Endometrial microvascular endothelial cells (primary cell): ENCODE measurements around the gene ZNF627. TPM values are rescaled to one million over a fixed set of nuclear protein-coding genes. Genes with fewer than 3 reads are reported as not detected.
"Not testable (repeated sequence)": the region's sequence is repeated elsewhere in the genome, so short reads cannot be mapped to it uniquely, and the experiment has no call there.

Experiments
- in situ Hi-C: cut with HindIII; loops from 2 replicates; pipeline ENCODE4 v1.10.0; 2017; ENCODE audit warnings: low sequenced_read_pairs, low pct_unique_long_range_greater_than_20kb; ENCODE audit errors: inconsistent ontology term
- total RNA-seq: library from RNA; depleted of rRNA; stranded (reverse); fragments of >200 nt; gene quantifications from one replicate; pipeline ENCODE4 v1.2.3, GENCODE V29; 2015; ENCODE audit errors: inconsistent ontology term

ZNF627 gene
- total RNA-seq, 1 donor from 2014 or later = 8.2 TPM

DNA sequence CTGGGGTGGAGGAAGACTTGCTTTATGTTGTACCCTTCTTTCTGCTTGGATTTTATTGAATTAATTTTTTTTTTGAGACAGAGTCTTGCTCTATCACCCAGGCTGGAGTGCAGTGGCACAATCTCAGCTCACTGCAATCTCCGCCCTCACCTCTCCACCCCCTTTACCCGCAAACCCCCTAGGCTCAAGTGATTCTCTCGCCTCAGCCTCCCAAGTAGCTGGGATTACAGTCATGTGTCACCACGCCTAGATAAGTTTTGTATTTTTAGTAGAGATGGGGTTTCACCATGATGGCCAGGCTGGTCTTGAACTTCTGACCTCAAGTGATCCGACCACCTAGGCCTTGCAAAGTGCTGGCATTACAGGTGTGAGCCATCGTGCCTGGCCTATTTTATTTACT is 23.9 kb upstream of the ZNF627 start:
- in situ Hi-C loops = not testable (repeated sequence)

DNA sequence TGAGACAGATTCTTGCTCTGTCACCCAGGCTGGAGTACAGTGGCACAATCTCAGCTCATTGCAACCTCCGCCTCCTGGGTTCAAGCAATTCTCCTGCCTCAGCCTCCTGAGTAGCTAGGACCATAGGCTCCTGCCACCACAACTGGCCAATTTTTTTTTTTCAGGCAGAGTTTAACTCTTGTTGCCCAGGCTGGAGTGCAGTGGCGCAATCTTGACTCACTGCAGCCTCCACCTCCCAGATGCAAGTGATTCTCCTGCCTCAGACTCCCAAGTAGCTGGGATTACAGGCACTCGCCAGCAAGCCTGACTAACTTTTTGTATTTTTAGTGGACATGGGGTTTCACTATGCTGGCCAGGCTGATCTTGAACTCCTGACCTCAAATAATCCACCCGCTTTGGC is 23.5 kb upstream of the ZNF627 start:
- in situ Hi-C loops = not testable (repeated sequence)

DNA sequence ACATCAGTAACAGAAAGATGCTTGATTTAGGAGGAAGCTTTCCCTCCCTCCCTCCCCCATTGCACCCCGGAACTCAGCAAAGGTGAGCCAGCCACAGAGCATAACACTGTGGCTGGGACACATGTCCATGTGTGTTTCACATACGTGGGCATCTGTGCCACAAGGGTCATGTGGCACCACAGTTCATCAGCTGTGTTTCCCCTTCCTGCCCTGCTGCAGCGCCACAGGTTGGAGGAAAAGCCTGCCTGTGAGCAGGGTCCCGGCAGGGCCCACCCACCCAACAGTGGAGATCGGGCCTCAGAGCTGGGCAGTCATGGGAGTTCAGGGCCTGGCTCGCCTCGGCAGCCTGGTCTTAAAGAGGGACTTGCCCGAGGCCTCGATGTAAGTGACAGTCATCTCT is 22.6 kb upstream of the ZNF627 start:
- in situ Hi-C loops = no loop called here

DNA sequence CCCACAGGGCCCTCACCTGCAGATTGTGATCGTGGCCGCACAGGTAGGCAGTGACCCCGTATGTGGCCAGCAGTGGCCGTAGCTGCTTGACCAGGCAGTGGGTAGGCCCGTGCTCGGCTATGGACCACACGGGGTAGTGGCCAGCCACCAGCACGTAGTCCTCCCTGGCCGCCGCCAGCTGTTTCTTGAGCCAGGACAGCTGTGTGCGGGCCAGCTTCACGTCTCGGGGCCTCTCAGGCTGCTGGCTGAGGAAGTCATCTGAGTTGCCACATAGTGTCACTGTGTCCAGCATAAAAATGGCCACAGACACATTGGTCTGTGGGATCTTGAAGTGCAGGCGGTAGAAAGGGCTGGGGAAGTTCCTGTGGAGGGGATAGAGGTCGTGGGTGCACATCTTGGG is 21.1 kb upstream of the ZNF627 start:
- in situ Hi-C loops = no loop called here

DNA sequence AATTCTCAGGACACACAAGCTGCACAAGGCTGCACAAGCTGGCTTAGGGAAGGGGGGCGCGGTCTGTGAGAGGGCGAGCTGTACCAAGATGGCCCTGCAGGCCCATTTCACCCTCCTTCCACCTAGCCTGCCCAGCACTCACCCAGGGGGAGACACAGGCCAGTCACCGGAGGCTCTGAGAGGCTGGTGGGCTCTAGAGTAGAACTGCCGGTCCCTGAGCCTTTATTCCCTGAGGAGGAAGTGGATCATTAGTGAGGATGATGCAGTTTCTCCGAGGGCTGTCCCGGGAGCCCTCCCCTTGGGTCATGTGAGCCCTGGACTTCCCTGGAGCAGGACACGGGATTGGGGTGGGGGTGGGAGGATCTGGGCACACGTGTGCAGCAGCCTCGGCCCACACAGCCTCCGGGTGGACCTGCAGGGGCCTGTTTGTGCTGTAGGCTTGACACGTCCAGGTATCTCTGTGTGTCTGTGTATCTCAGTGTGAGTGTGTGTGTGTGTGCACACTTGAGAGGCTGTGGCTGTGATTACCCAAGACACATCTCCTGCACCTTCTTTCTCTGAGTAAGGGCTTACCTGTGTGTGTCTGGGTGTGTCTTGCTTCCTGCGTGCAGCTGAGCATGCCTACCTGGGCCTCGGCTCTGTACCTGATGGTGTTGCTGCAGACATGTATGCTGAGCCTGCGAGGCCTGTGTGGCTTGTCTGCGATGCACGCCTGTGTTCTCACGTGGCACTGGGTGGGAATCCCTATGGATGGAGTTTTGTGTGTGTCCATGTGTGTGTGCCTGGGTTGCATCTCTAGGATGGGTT is 19.6 kb upstream of the ZNF627 start, which contains the start of gene ACP5:
ACP5 (minus strand) TSS at position 195 of the 807 bp plus-strand sequence. CDS start 328 bp downstream, outside the sequence.
- in situ Hi-C loops = no loop called here

DNA sequence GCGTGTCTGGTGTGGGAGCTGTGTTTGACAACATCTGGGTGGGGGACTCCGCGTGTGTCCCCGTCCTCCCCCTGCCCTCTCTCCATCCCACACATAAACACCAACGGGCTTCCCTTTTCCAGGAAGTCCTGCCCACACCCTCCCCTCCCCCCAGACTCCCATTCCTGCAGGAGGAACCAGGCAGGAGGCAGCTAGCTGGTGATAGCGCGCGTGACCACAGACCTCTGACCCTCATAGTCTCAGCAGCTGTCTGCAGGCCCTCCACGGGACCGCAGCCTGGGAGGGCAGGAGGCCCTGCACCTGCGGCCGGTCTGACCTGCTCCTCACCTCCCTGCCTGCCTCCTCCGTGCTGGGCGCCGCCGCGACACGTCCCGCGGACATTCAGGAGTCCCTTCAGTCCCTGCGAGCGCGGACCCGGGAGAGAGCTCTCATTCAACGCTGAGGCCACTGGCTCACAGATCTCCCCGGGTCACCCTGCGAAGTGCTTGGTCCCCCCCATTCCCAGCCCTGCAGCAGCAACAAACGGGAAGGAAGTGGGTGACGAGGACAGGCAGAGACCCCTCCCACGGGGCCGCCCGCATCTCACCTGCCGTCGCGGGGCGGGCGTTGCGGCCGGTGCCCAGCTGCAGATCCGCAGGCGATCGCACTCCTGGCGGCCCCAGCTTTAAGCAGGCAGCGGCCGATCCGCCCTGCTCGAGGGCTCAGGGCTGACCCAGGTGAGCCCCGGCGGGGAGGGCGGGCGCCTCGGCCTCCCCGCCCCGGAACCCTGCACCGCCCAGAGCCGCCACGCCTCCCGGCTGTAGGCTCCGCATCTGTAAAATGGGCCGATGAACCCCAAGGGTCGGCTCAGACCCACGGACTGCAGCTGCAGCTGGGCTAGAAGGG is 18.8 kb upstream of the ZNF627 start:
- in situ Hi-C loops = no loop called here

DNA sequence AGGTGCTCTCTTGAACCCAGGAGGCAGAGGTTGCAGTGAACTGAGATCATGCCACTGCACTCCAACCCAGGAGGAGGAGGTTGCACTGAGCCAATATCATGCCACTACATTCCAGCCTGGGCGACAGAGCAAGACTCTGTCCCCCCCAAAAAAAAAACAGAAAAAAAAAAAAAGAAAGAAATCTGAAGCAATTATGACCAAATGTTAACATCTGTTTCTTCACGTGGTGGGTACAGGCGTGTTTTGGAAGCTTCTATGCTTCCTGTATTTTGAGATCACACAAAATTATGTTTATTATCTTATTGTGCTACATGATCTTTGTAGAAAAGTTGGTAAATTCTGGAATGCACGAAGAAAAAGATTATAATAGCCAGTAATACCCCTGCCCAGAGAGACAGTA is 17.2 kb upstream of the ZNF627 start:
- in situ Hi-C loops = no loop called here

DNA sequence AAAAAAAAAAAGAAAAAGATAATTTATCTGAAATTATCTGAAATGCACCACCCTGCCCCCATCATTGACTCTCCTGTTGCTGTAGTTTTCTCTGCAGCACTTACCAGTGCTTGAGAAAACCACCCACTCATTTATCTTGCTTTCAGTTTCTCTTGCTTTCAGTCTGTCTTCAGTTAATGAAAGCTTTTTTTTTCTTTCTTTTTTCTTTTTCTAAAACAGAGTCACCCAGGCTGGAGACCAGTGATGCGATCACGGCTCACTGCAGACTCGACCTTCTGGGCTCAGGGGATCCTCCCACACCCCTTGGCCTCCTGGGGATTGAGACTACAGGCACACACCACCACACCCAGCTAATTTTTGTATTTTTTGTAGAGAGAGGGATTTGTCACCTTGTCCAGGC is 15.5 kb upstream of the ZNF627 start:
- in situ Hi-C loops = no loop called here

DNA sequence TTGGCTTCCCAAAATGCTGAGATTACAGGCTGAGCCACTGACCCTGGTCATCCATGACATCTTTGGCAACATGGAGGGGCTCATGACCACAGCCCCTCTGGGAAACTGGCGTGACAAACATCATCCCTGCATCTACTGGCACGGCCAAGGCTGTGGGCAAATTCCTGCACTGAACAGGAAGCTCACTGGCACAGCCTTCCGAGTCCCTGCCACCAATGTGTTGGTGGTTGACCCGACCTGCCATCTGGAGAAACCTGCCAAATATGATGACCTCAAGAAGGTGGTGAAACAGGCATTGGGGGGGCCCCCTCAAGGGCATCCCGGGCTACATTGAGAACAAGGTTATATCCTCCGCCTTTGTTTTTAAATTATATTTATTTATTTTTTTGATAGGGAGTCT is 11.0 kb upstream of the ZNF627 start:
- in situ Hi-C loops = no loop called here

DNA sequence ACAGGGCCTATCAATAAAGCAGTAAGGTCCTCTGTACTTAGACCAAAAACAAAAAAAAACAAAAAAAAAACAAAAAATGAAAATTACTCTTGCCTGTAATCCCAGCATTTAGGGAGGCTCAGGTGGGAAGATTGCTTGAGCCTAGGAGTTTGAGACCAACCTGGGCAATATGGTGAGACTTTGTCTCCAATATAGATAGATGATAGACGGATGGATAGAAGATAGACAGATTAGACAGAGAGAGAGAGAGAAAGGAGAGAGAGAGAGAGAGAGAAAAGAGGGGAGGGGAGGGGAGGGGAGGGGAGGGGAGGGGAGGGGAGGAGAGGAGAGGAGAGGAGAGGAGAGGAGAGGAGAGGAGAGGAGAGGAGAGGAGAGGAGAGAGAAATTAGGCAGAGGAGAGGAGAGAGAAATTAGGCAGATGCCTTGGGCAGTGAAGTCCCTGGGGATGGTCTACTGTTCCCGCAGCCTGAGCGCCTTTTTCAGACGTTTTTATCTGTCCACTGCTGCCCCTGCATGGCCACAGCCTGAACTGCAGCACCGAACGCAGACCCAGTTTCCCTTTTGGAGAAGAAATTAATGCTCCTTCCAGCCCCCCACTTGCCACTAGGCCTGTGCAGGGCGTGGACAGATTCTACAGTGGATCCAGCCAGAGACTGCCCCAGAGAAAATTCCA is 9.8 kb upstream of the ZNF627 start:
- in situ Hi-C loops = no loop called here

DNA sequence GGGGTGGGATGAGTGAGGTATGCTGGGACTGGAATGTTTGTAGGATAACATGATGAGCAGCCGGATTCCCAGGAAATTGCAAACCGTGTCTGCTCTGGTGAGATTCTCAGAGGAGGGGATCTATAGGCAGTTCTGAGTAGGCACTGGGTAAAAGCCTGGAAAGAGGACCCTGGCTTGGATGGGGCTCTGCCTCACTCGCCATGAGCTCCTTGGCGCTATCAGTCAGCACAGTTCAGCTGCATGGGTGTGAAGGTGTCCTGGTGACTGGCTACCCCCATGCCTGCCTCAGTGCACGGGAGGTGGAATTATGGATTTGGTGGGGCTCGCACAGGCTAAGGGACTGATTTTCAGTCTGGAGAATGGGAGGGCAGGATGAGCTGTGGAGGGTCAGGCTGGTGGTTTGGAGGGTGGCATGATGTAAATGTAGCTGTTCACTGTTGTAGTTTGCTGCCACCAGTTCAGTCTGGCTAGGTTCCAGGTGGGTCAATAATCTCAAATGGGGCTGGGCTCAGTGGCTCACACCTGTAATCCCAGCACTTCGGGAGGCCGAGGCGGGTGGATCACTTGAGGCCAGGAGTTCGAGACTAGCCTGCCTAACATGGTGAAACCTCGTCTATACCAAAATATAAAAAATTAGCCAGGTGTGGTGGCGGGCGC is 9.2 kb upstream of the ZNF627 start:
- in situ Hi-C loops = no loop called here

DNA sequence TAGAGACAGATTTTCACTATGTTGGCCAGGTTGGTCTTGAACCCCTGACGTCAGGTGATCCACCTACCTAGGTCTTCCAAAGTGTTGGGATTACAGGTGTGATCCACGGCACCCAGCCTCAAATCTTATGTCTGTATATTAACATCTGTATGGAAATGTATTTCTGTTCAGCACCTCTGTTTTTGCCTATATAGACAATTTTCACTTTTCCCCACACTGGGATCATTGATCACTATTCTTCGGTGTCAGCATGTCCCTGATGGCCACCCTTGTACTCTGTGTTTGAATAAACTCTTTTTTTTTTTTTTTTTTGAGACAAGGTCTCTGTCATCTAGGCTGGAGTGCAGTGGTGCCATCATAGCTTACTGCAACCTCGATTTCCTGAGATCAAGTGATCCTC is 3.2 kb upstream of the ZNF627 start:
- in situ Hi-C loops = no loop called here

DNA sequence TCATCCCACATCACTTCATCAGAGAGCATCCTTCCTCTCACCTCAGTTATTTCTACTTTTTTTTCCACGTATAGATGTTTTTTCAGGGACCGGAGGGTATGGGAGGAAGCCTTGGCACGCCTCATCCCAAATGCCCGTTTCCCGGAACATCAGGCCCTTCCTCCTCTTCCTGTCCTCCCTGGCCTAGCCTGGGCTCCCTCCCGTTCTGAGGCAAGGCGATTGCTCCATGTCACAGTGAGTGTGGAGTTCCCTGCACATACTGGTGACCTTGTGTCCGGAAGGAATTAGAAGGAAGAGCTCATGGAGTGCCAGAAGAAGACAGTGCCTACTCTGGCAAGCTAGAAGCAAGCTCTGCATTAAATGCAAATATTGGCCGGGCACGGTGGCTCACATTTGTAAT is 1.1 kb upstream of the ZNF627 start:
- in situ Hi-C loops = no loop called here

DNA sequence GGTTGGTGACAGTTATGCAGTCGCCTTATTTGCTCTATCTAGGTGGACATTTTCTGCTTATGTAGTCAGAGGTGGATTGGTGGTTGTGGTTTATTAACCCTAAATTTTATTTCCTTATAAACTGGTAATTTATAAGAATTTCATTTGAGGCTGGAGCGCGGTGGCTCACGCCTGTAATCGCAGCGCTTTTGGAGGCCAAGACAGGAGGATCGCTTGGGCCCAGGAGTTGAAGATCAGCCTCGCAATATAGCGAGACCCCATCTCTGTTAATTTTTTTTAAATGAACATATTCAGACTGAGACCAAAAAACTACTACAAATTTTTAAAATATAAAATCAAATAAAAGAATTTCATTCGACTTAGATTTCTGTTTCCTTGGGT is 810 bp downstream of the ZNF627 start:
- in situ Hi-C loops = no loop called here

DNA sequence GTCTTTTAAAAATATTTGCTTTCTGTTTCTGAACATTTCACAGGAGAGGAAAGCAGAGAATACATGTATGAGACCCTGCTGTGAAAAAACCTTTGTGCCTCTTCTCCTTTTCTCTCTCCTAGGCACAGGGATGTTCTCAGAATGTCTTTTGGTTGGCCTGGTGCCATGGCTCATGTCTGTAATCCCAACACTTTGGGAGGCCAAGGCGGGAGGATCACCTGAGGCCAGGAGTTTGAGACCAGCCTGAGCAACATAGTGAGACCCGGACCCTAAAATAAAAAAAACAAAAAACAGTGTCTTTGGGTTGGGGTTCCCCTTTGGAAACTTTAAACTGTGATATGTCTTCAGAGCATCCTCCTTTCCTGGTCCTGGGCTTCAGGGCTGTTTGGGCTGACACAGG is 1.5 kb downstream of the ZNF627 start:
- in situ Hi-C loops = no loop called here

DNA sequence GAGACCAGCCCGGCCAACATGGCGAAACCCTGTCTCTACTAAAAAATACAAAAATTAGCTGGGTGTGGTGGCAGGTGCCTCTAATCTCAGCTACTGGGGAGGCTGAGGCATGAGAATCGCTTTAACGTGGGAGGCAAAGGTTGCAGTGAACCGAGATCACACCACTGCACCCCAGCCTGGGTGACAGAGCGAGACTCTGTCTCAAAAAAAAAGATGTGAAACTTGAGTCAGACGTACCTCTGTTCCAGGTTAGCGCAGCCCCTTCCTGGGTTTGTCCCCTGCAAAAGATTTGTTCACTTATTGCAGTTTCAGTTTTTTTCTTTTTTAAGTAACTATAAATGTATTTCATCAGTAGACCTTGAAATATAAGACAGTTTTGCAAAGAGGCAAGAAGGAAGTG is 2.4 kb downstream of the ZNF627 start:
- in situ Hi-C loops = not testable (repeated sequence)

DNA sequence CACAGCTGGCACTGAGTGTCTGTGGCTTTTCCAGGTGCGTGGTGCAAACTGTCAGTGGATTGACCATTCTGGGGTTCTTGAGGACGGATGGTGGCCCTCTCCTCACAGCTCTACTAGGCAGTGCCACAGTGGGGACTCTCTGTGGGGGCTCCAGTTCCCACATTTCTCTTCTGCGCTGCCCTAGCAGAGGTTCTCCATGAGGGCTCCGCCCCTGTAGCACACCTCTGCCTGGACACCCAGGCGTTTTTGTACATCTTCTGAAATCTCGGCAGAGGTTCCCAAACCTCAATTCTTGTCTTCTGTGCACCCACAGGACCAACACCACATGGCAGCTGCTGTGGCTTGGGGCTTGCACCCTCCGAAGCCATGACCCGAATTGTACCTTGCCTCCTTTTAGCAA is 9.2 kb downstream of the ZNF627 start:
- in situ Hi-C loops = no loop called here

DNA sequence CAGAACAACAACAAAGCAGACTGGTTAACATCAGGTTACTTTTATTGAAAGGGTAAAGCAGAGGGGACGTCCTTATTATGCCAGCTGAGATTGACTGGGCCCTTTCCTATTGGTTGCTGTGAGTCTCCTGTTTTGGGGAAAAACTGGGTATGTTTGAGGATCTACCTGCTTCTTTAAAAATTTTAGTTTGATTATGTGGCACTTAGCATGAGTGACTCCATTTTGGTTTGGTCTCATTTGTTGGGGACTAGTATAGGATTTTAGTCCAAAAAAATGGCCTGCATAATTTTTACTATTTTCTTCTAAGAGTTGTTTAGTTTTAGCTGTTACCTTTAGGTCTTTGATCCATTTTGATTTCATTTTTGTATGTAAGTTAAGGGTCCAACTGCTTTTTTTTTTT is 14.4 kb downstream of the ZNF627 start:
- in situ Hi-C loops = no loop called here

DNA sequence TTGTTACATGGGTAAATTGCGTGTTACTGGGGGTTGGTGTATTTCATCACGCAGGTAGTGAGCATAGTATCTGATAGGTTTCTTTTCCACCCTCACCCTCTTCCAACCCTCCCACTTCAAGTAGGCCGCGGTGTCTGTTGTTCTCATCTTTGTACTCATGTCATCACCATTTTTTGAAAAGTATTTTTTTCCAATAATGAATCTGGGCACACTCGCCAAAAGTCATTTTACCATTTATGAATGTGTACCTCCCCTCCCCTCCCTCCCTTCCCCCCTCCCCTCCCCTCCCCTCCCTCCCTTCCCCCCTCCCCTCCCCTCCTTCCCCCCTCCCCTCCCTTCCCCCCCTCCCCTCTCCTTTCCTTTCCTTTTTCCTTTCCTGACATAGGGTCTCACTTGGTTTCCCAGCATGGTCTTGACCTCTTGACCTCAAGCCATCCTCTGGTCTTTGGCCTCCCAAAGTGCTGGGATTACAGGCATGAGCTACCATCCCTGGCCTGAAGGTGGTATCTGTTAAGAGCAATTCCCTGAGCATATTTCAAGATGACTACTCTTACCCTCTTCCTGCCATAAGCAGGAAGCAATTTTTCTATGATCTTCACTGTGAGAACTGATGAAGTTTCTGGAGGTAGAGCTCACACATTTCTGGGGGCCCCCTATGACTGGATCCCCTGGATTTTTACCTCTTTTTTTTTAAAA is 15.7 kb downstream of the ZNF627 start:
- in situ Hi-C loops = no loop called here
